ENCODE measurements around the gene BACH2. TPM values are rescaled to one million over a fixed set of nuclear protein-coding genes. Genes with fewer than 3 reads are reported as not detected.
A peak's percentile ranks its signal among the peaks of the same experiment; 100 is the strongest.

BACH2 gene
- total and polyA plus RNA-seq, 9 of the 15 experiments (the other 6 are each of a cell fraction or from before 2014, with no cell fraction given), result 0.06 to 3.1 (median 0.59) TPM

GRCh38 chr6:90167514-90168379, 128.9 kb downstream of the BACH2 start:
- H3K79me2 ChIP-seq (ENCODE audit: control insufficient read depth, insufficient read depth, low read length), result no peaks in the 10 kb centered on the region
- H3K4me2 ChIP-seq (ENCODE audit: insufficient read depth, low read length), result no peak overlapping the region
- WGBS (ENCODE audit: insufficient coverage, low coverage, missing lambda C conversion rate), result 23% methylated on average over 4 of the region's 4 CpGs
- H3K27ac ChIP-seq (ENCODE audit: extremely low read depth, low read depth, low read length), result no peak overlapping the region
- FAIRE-seq (no peak), ATAC-seq (no peak), DNase-seq (ENCODE audit: extremely low read depth in 1 of 4, low spot score in 3 of 4) (no peak)
- in situ Hi-C loops (cut with MboI), result loop anchor here (10.0 kb wide), 1 partner anchor 1013 kb away; no protein-coding TSS in a partner anchor
- intact Hi-C loops (cut with micrococcal nuclease), result no loop called here
- no peaks in the 10 kb centered on the region for H3K9me3 ChIP-seq (replicated peaks; ENCODE audit: control insufficient read depth, insufficient read depth, low read depth, low read length)
- no peak overlapping the region for H2AFZ ChIP-seq (ENCODE audit: low read depth, low read length)
- no peaks in the 10 kb centered on the region for H3K27me3 ChIP-seq (ENCODE audit: control insufficient read depth in 2 of 2, insufficient read depth in 2 of 2, low read length in 2 of 2)
- no peaks in the 10 kb centered on the region for H3K36me3 ChIP-seq (ENCODE audit: control insufficient read depth, insufficient read depth, low read length)
- CTCF ChIA-PET (ENCODE audit: low intra/inter-chr PET ratio), result no interaction called here
- no peaks in the 10 kb centered on the region for H4K20me1 ChIP-seq (replicated peaks; ENCODE audit: control insufficient read depth, insufficient read depth, low read length)
- no TSS peak for BruUV-seq (replicated peaks)
- POLR2A ChIA-PET, result no interaction called here
- H3K4me1 ChIP-seq (replicated peaks in 1 of 2; ENCODE audit: control insufficient read depth in 2 of 2, insufficient read depth in 2 of 2, low read length in 2 of 2), result peaks cover 0 to 2% of the 10 kb centered on the region in 2 experiments; a peak in 1 of 5 replicates
- H3K4me3 ChIP-seq, result no peak overlapping the region
- H3K9ac ChIP-seq (ENCODE audit: insufficient read depth in 1 of 2, low read depth in 2 of 2, low read length in 2 of 2), result no peak overlapping the region
- TF ChIP-seq EGR1 (conservative IDR thresholded peaks at IDR 0.05) (no peak), ZNF785 (CRISPR knock-in tag; IDR thresholded peaks at IDR 0.05) (no peak), ZC3H4 (CRISPR knock-in tag; IDR thresholded peaks at IDR 0.05; ENCODE audit: borderline replicate concordance) (no peak), ZBTB33 (CRISPR knock-in tag; IDR thresholded peaks at IDR 0.05) (no peak), ZBTB11 (CRISPR knock-in tag; IDR thresholded peaks at IDR 0.05) (no peak), POLR3G (IDR thresholded peaks at IDR 0.05; ENCODE audit: extremely low read depth, insufficient read length, insufficient replicate concordance) (no peak), ZNF121 (CRISPR knock-in tag; conservative IDR thresholded peaks at IDR 0.05) (peak; percentile 63), NFRKB (IDR thresholded peaks at IDR 0.05; ENCODE audit: low read depth) (no peak), NR2C2 (CRISPR knock-in tag; IDR thresholded peaks at IDR 0.05) (no peak), NR2C2 (tag; IDR thresholded peaks at IDR 0.05) (no peak)
- H3K9me1 ChIP-seq (ENCODE audit: control insufficient read depth, insufficient read depth, low read length), result no peaks in the 10 kb centered on the region

Measured in K562 (cell line).